ENCODE measurements around the gene BGLAP. TPM values are rescaled to one million over a fixed set of nuclear protein-coding genes. Genes with fewer than 3 reads are reported as not detected.

Gene BGLAP
- total RNA-seq, result 19.1 TPM

- Histone ChIP-seq H3K27ac (no peak within 1 kb of the TSS), H3K9me3 (no peaks in the 10 kb centered on the region), H3K4me1 (peaks cover 0 to 8% of the 10 kb centered on the region in 2 donors), H3K27me3 (no peaks in the 10 kb centered on the region), H3K4me3 (no peak within 1 kb of the TSS), H3K36me3 (peaks cover 18 to 31% of the 10 kb centered on the region in 2 donors)
- no peak for TF ChIP-seq CTCF (IDR thresholded peaks at IDR 0.05)
- DNase-seq (ENCODE audit: low spot score in 2 of 2), result no peak
- intact Hi-C loops (cut with DNase I), result no loop called here
These were observed at the start of gene BGLAP for GRCh38 chr1:156241926-156242325. TSS of gene BGLAP (plus strand) at chr1:156242184. CDS start at chr1:156242232, 48 bp downstream.

GRCh38 chr1:156193208-156193487, 48.8 kb upstream of the BGLAP start:
- intact Hi-C loops (cut with DNase I), result loop anchor here (1.0 to 5.0 kb wide), 2 partner anchors 32 to 46 kb away; no protein-coding TSS in a partner anchor
- Histone ChIP-seq H3K9me3 (no peaks in the 10 kb centered on the region), H3K27ac (peak overlapping the region; percentile 82 to 87), H3K36me3 (no peaks in the 10 kb centered on the region), H3K27me3 (no peaks in the 10 kb centered on the region), H3K4me3 (peak overlapping the region; percentile 70 to 97), H3K4me1 (peaks cover 7 to 9% of the 10 kb centered on the region in 2 donors)
- DNase-seq (ENCODE audit: low spot score in 2 of 2), result no peak
- no peak for TF ChIP-seq CTCF (IDR thresholded peaks at IDR 0.05)

- Histone ChIP-seq H3K4me3 (peak within 1 kb of the TSS; percentile 70 to 97), H3K27ac (peak within 1 kb of the TSS; percentile 82 to 87)
These were observed 48.3 kb upstream of the BGLAP start, which contains the start of gene SLC25A44 for GRCh38 chr1:156193488-156194299. TSS of gene SLC25A44 (plus strand) at chr1:156194104. CDS start at chr1:156199848, 5,744 bp downstream.

DNA sequence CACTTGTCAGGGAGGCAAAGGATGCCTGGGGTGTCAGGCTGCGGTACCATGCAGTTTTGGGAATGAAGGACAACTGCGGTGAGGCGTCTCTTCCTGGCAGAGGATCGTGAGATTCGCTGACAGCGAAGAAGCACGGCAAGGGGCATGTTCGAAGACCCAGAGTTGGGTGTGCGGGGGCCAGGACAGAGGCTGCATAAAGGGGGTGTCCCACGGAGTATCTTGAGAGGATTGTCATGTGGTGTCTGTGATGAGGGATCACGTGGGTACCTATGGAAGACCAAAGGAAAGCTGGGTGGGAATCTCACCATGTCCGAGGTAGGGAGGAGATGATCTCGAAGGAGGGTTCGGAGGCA, 47.7 kb upstream of the BGLAP start:
- Histone ChIP-seq H3K27me3 (no peaks in the 10 kb centered on the region), H3K4me1 (peaks cover 7 to 9% of the 10 kb centered on the region in 2 donors), H3K27ac (peak overlapping the region; percentile 82 to 87), H3K9me3 (no peaks in the 10 kb centered on the region), H3K36me3 (peaks cover 0 to under 1% of the 10 kb centered on the region in 2 donors), H3K4me3 (peak overlapping the region; percentile 70 to 97)
- no peak for TF ChIP-seq CTCF (IDR thresholded peaks at IDR 0.05)
- intact Hi-C loops (cut with DNase I), result loop anchor here (1.0 to 5.0 kb wide), 2 partner anchors 18 to 47 kb away; no protein-coding TSS in a partner anchor
- DNase-seq (ENCODE audit: low spot score in 2 of 2), result no peak

More at GRCh38 chr1:156193488-156194299, 48.3 kb upstream of the BGLAP start, which contains the start of gene SLC25A44:
- intact Hi-C loops (cut with DNase I), result loop anchor here (1.0 to 5.0 kb wide), 3 partner anchors 19 to 46 kb away; no protein-coding TSS in a partner anchor
- Histone ChIP-seq H3K27me3 (no peaks in the 10 kb centered on the region), H3K36me3 (no peaks in the 10 kb centered on the region), H3K4me1 (peaks cover 7 to 9% of the 10 kb centered on the region in 2 donors), H3K9me3 (no peaks in the 10 kb centered on the region)
- DNase-seq (ENCODE audit: low spot score in 2 of 2), result peak; percentile 86 to 99
- peak; percentile 28 to 44 (median 44) for TF ChIP-seq CTCF (IDR thresholded peaks at IDR 0.05)

DNA sequence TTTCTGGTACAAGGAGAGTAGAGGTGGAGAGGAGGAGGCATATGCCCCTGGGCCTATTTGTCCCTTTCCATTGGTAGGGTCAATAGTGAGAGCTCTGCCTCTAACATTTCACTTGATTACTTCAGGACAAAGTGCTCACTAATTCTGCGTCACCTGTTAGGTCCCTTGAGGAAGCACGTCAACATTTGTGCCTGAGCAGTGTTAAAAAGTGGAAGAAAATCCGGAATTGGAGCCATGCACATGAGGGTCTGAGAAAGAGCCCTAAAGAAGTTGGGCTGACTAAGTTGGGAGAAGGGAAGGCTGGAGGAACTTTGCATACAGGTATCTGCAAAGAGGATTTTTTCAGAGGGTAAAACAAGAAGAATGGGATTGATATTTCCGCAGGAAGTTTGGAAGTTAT, 46.1 kb upstream of the BGLAP start:
- H3K27ac ChIP-seq, result no peak overlapping the region
- H3K27me3 ChIP-seq, result no peaks in the 10 kb centered on the region
- no peak for TF ChIP-seq CTCF (IDR thresholded peaks at IDR 0.05)
- no peak for DNase-seq (ENCODE audit: low spot score in 2 of 2)
- no peaks in the 10 kb centered on the region for H3K9me3 ChIP-seq
- H3K36me3 ChIP-seq, result peaks cover 5 to 15% of the 10 kb centered on the region in 2 donors
- H3K4me1 ChIP-seq, result peaks cover 7 to 9% of the 10 kb centered on the region in 2 donors
- no peak overlapping the region for H3K4me3 ChIP-seq
- intact Hi-C loops (cut with DNase I), result no loop called here
